ENCODE data around the gene TIRAP.

GRCh38 chr11:126317432-126317755 lies 34.5 kb downstream of the TIRAP start:
- no peak for TF ChIP-seq EZH2 (optimal IDR thresholded peaks at IDR 0.05; ENCODE audit: low read depth, low read length)
- TF ChIP-seq CTCF (IDR thresholded peaks at IDR 0.05; ENCODE audit: low read length) = no peak
- no peak for TF ChIP-seq EZH2phosphoT487 (IDR thresholded peaks at IDR 0.05; ENCODE audit: low read length)

All from MM.1S (cell line).